Measurements from ENCODE around the gene CLEC2B. TPM values are rescaled to one million over a fixed set of nuclear protein-coding genes. Genes with fewer than 3 reads are reported as not detected.

Gene CLEC2B
- total RNA-seq, 1 donor from 2014 or later, result 3.9 TPM

GRCh38 chr12:9829982-9830381, 39.2 kb downstream of the CLEC2B start:
- H3K4me3 ChIP-seq (ENCODE audit: low read depth, low read length), result no peak overlapping the region
- DNase-seq (ENCODE audit: low read depth) (no peak), FAIRE-seq (no peak)
- no peaks in the 10 kb centered on the region for H3K36me3 ChIP-seq (ENCODE audit: control insufficient read depth, insufficient read depth, low read length)
- TF ChIP-seq CTCF (IDR thresholded peaks at IDR 0.05; ENCODE audit: insufficient read depth, low read length, severe bottlenecking), result no peak
- no peaks in the 10 kb centered on the region for H3K27me3 ChIP-seq (ENCODE audit: control insufficient read depth, insufficient read depth, low read length)

- no peak for DNase-seq (ENCODE audit: low read depth)
- no peaks in the 10 kb centered on the region for H3K27me3 ChIP-seq (ENCODE audit: control insufficient read depth, insufficient read depth, low read length)
- no peak for FAIRE-seq
- no peaks in the 10 kb centered on the region for H3K36me3 ChIP-seq (ENCODE audit: control insufficient read depth, insufficient read depth, low read length)
- no peak overlapping the region for H3K4me3 ChIP-seq (ENCODE audit: low read depth, low read length)
- TF ChIP-seq CTCF (IDR thresholded peaks at IDR 0.05; ENCODE audit: insufficient read depth, low read length, severe bottlenecking), result no peak
Observed at GRCh38 chr12:9829483-9829882, 39.7 kb downstream of the CLEC2B start.

- no peaks in the 10 kb centered on the region for H3K27me3 ChIP-seq (ENCODE audit: control insufficient read depth, insufficient read depth, low read length)
- no peak for TF ChIP-seq CTCF (IDR thresholded peaks at IDR 0.05; ENCODE audit: insufficient read depth, low read length, severe bottlenecking)
- H3K4me3 ChIP-seq (ENCODE audit: low read depth, low read length), result no peak within 1 kb of the TSS
- DNase-seq (ENCODE audit: low read depth), result no peak
- FAIRE-seq, result no peak
- no peaks in the 10 kb centered on the region for H3K36me3 ChIP-seq (ENCODE audit: control insufficient read depth, insufficient read depth, low read length)
Observed at GRCh38 chr12:9827209-9827888, 41.8 kb downstream of the CLEC2B start, which contains the start of gene KLRF1. Gene KLRF1, plus strand, starts transcription at chr12:9827481. Its CDS starts 64 bp downstream, at chr12:9827545.

- H3K27me3 ChIP-seq (ENCODE audit: control insufficient read depth, insufficient read depth, low read length), result peaks cover 3% of the 10 kb centered on the region
- DNase-seq (ENCODE audit: low read depth), result no peak
- no peak overlapping the region for H3K4me3 ChIP-seq (ENCODE audit: low read depth, low read length)
- TF ChIP-seq CTCF (IDR thresholded peaks at IDR 0.05; ENCODE audit: insufficient read depth, low read length, severe bottlenecking), result no peak
- H3K36me3 ChIP-seq (ENCODE audit: control insufficient read depth, insufficient read depth, low read length), result no peaks in the 10 kb centered on the region
- no peak for FAIRE-seq
Observed at GRCh38 chr12:9820281-9820930, 48.7 kb downstream of the CLEC2B start.

GRCh38 chr12:9813821-9814798, 55.0 kb downstream of the CLEC2B start:
- H3K36me3 ChIP-seq (ENCODE audit: control insufficient read depth, insufficient read depth, low read length), result no peaks in the 10 kb centered on the region
- DNase-seq (ENCODE audit: low read depth), result peak; percentile 27
- TF ChIP-seq CTCF (IDR thresholded peaks at IDR 0.05; ENCODE audit: insufficient read depth, low read length, severe bottlenecking), result peak; percentile 97
- H3K4me3 ChIP-seq (ENCODE audit: low read depth, low read length), result no peak overlapping the region
- peaks cover 5% of the 10 kb centered on the region for H3K27me3 ChIP-seq (ENCODE audit: control insufficient read depth, insufficient read depth, low read length)
- FAIRE-seq, result no peak

Measured in bronchial epithelial cell (primary cell).